ENCODE results near the gene DNAJC22. TPM values are rescaled to one million over a fixed set of nuclear protein-coding genes. Genes with fewer than 3 reads are reported as not detected.
"Not testable (repeated sequence)": the region's sequence is repeated elsewhere in the genome, so short reads cannot be mapped to it uniquely, and the experiment has no call there.

Gene DNAJC22
- total RNA-seq, 1 donor from 2014 or later: not detected

- DNase-seq (ENCODE audit: low spot score) (no peak), ATAC-seq (peak; percentile 25)
- intact Hi-C loops (cut with DNase I): no loop called here
Observed at GRCh38 chr12:49366096-49366651, 19.5 kb downstream of the DNAJC22 start.

- ATAC-seq (peak; percentile 94), DNase-seq (ENCODE audit: low spot score) (peak; percentile 92)
- intact Hi-C loops (cut with DNase I): no loop called here
Observed at GRCh38 chr12:49366652-49367380, 20.1 kb downstream of the DNAJC22 start.

GRCh38 chr12:49367381-49368239 is 20.9 kb downstream of the DNAJC22 start, which contains the start of gene SPATS2:
TSS of gene SPATS2 (plus strand) at chr12:49367462. CDS start at chr12:49461013, 93,551 bp downstream.
- DNase-seq (ENCODE audit: low spot score) (peak; percentile 96), ATAC-seq (peak; percentile 40)
- intact Hi-C loops (cut with DNase I): no loop called here

- intact Hi-C loops (cut with DNase I): no loop called here
- ATAC-seq (no peak), DNase-seq (ENCODE audit: low spot score) (no peak)
Observed at GRCh38 chr12:49368240-49368600, 21.5 kb downstream of the DNAJC22 start.

- ATAC-seq (no peak), DNase-seq (ENCODE audit: low spot score) (no peak)
- intact Hi-C loops (cut with DNase I): no loop called here
Observed at GRCh38 chr12:49369411-49370145, 22.9 kb downstream of the DNAJC22 start.

- DNase-seq (ENCODE audit: low spot score): no peak
- ATAC-seq: no peak
- intact Hi-C loops (cut with DNase I): no loop called here
Observed at GRCh38 chr12:49370539-49370938, 23.9 kb downstream of the DNAJC22 start.

- intact Hi-C loops (cut with DNase I): no loop called here
- ATAC-seq (no peak), DNase-seq (ENCODE audit: low spot score) (no peak)
Observed at GRCh38 chr12:49375406-49375805, 28.7 kb downstream of the DNAJC22 start.

GRCh38 chr12:49377386-49377785 is 30.7 kb downstream of the DNAJC22 start:
- intact Hi-C loops (cut with DNase I): no loop called here
- DNase-seq (ENCODE audit: low spot score) (no peak), ATAC-seq (no peak)

- DNase-seq (ENCODE audit: low spot score); intact Hi-C loops (cut with DNase I); ATAC-seq: not testable (repeated sequence)
Observed at GRCh38 chr12:49380184-49380583, 33.5 kb downstream of the DNAJC22 start.

GRCh38 chr12:49388682-49389386 is 42.1 kb downstream of the DNAJC22 start:
- no peak for ATAC-seq
- peak; percentile 60 for DNase-seq (ENCODE audit: low spot score)
- intact Hi-C loops (cut with DNase I): no loop called here

GRCh38 chr12:49389387-49389703 is 42.7 kb downstream of the DNAJC22 start:
- no peak for DNase-seq (ENCODE audit: low spot score)
- ATAC-seq: no peak
- intact Hi-C loops (cut with DNase I): no loop called here

GRCh38 chr12:49397000-49397399 is 50.3 kb downstream of the DNAJC22 start:
- intact Hi-C loops (cut with DNase I): no loop called here
- DNase-seq (ENCODE audit: low spot score) (no peak), ATAC-seq (no peak)

- ATAC-seq: no peak
- intact Hi-C loops (cut with DNase I): no loop called here
- DNase-seq (ENCODE audit: low spot score): no peak
Observed at GRCh38 chr12:49400304-49400703, 53.6 kb downstream of the DNAJC22 start.

Other genes with a start within 250 kb of the DNAJC22 start
- gene LMBR1L, start 236.0 kb upstream of the DNAJC22 start, total RNA-seq: 99.1 TPM
- 680 TPM for gene TUBA1B, start 215.5 kb upstream of the DNAJC22 start, total RNA-seq
- 346 TPM for gene TUBA1A, start 157.8 kb upstream of the DNAJC22 start, total RNA-seq
- gene TUBA1C, start 81.8 kb upstream of the DNAJC22 start, total RNA-seq: 59.8 TPM
- gene PRPH, start 51.7 kb upstream of the DNAJC22 start, total RNA-seq: 3.7 TPM
- 0.58 TPM for gene TROAP, start 23.6 kb upstream of the DNAJC22 start, total RNA-seq
- not detected for gene C1QL4, start 9.7 kb upstream of the DNAJC22 start, total RNA-seq
- gene SPATS2, start 20.6 kb downstream of the DNAJC22 start, total RNA-seq: 14.8 TPM
- gene KCNH3, start 192.1 kb downstream of the DNAJC22 start, total RNA-seq: 0.27 TPM
- 39.3 TPM for gene MCRS1, start 221.3 kb downstream of the DNAJC22 start, total RNA-seq